ENCODE measurements around the gene ARX.

The ARX gene

GRCh38 chrX:25015486-25016360 is at the start of gene ARX:
Gene ARX, minus strand, starts transcription at chrX:25015965. Its CDS starts 228 bp downstream, at chrX:25015737.
- no peak for DNase-seq

DNA sequence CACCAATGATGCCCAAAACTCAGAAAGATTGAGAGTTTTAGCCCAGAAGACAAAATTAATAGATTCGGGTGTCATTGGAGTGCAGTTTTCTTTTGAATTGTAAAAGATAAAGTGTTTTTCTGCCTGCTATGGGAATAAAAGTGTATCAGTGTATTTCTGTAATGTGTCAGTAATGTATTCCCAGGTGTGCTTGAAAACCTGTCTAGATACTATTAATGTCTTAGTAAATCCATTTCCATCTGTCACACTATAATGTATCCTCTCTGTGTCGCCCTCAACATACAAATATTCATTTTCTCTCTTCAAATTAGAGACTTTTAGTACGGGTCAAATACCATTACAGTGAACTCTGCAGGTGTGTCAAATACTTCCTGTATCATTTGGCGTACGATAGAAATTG is 43.5 kb upstream of the ARX start:
- no peak for DNase-seq

DNA sequence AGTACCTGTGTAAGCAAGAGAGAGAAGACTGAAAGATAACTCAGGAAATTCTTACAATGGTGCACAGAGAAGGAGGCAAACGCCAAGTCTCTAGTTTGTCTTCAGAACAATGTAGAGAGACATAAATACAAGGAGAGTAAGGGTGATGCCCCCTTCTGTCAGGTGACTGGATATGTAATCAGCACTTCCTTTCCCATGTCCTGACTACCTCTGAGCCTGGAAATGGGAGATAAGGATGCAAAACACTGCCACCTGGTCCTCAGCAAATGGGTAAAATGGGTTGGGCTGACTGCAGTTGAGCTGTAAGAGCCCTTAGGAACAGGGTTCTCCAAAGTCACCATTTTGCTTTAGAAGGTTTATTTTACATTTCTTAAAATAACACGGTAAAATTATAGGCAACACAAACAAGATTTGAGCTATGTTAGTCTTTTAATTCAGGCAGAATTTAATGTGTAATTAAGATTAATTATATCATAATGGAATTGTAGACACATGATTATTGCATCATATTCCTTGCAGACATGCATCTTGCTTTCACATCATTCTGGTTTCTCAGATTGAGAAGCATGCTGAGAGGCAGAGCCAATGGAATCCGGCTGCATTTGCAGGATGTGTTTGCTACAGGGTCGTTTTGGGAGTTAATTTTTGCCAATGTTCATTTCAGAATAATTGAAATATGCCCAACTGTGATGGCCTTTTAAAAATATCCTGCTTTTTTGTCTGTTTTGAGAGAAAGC is 37.2 kb upstream of the ARX start:
- DNase-seq, result no peak

GRCh38 chrX:25049971-25050370 is 34.2 kb upstream of the ARX start:
- no peak for DNase-seq

- DNase-seq, result no peak
Measured at GRCh38 chrX:25049357-25049756, 33.6 kb upstream of the ARX start.

DNA sequence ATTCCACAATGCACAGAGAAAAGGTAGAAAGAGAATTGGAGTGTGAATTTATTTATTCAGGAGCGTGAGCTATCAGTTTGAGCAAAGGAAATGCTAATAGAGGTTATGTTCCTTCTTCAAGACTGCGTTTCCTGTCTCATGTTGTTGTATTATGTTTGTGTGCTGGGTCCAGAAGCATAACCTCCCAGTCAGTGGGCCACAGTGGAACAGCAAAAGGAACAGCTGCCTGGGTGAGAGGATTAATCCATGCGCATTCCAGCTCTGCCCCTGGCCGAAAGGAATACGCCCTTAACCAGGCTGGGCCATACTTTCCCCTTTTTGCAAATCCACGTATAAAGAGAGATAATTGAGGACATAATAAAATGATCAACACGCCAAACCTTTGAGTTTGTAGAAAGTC is 32.4 kb upstream of the ARX start:
- DNase-seq, result no peak

DNA sequence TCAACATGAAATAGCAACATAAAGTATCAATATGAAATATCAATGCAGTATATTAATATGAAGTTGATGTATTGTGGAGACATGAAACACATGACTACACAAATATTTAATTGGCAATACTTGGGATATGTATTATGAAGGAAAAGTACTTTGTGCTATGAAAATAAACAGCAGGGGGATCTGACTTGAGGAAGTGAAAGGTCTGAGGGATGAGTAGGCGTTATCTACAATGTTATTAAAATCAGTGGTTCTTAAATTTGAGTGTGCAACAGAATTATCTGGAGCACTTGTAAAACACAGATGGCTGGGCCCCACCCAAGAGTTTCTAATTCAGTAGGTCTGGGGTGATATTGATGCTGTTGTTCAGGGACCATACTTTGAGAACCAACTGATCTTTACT is 27.4 kb upstream of the ARX start:
- no peak for DNase-seq

- DNase-seq, result no peak
Measured at GRCh38 chrX:25039036-25039435, 23.3 kb upstream of the ARX start.

- no peak for DNase-seq
Measured at GRCh38 chrX:25034889-25035288, 19.1 kb upstream of the ARX start.

DNA sequence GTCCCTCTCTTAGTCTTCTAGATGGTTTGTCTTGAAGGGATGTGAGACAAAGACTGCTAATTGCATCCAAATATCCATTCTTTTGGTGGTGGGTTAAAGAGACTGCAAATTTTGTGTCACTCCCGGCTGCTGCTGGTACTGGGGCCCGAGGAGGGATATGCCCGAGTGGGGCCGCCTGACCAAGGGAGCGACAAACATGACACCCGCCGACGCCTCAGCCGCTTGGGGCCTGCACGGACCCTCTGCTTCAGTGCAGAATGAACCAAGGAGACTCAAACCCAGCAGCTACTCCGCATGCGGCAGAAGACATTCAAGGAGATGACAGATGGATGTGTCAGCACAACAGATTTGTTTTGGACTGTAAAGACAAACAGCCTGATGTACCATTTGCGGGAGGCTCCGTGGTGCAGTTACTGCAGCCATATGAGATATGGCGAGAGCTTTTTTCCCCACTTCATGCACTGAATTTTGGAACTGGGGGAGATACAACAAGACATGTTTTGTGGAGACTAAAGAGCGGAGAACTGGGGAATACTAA is 13.6 kb upstream of the ARX start:
- no peak for DNase-seq

DNA sequence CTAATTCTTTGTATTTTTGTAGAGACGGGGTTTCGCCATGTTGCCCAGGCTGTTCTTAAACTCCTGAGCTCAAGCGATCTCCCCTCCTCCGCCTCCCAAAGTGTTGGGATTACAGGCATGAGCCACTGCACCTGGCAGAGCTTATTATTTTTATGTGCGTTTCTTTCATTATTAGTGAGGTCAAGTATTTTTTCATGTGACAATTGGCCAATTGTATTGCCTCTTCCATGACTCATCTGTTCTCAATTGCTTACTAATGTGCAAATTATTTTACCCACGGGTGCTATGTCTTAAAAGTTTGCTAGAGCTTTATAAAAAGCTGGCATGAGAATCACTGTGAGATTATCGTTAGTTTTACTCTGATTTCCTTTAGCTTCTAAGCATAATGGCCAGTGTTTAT is 13.0 kb upstream of the ARX start:
- DNase-seq, result no peak

DNA sequence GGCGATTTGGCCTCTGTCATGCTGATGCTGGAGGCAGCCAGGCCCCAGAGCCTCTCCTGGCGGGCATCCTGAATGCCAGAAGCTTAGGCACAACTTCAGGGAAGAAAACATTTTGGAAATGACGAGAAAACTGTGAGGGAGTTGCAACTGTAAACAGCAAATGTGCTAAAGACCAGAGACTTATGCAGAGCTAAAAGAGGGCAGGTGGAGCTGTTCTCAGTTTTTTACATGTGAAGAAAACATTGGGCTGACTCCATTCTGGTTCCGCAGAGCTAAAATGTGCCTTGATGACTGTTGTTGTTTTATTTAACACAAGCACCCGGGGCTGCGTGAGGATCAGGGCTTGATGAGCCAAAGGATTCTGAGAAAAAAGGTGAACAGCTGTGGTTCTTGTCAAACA is 10.8 kb upstream of the ARX start:
- DNase-seq, result no peak

DNA sequence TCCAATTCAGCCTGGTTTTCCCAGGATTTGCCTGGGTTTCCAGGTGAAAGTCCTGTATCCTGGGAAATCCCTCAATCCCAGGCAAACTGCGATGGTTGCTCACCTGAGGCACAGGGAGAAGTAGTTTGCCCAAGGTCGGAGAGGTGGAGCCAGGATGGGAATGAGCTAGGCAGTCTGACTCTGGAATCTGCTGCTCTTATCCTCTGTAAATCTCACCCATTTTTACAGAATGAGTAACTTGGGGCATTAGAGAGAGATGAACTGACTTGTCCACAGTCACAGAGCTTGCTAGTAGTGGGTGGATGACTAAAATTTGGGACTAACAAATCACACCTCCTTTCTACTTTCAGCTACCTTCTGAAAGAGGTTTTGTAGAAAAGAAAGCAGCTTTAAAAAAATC is 9.8 kb upstream of the ARX start:
- no peak for DNase-seq

DNA sequence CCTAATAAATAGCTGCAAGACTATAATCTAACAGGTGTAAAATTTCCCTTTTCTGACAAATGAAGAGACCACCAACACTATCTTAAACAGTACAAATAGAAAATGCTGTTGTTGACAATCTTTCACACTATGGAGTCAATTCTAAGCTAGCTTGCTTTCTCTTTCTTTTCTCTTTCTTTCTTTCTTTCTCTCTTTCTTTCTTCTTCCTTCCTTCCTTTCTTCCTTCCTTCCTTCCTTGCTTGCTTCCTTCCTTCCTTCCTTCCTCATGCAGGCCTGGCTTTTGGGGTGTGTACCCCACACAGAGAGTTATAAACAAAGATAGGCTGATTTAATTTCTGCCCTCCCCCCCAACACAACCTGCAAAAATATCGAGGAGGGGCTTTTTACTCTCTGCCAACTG is 8.1 kb upstream of the ARX start:
- no peak for DNase-seq

- no peak for DNase-seq
Measured at GRCh38 chrX:25022499-25023325, 6.9 kb upstream of the ARX start.

GRCh38 chrX:25020905-25021449 is 5.2 kb upstream of the ARX start:
- no peak for DNase-seq

DNA sequence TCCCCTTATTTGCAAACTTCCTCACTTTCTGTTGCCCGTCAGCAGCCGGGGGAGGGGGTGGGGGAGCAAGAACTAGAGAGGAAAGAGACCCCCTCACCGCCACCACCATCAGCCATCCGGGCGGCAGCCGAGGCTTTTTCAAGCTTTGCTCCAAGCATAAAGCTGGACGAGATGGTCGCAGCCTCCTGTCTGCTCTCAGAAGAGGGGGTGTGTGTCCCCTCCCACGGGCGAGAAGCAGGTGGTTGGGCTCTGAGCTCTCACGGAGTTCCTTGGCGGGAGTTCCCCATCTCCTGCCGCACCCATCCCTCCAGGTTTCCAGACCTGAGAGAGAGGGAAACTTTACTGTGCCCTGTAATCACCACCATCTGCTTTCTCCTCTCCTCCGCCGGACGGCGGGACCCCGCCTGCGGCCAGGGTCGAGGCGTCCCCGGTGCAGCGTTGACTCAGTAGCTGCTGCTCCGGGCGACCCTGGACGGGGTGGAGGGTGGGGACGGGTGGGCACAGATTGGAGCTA is 4.7 kb upstream of the ARX start:
- DNase-seq, result no peak

- DNase-seq, result no peak
Measured at GRCh38 chrX:25019707-25020390, 4.1 kb upstream of the ARX start.

- DNase-seq, result no peak
Measured at GRCh38 chrX:25018682-25019081, 2.9 kb upstream of the ARX start.

GRCh38 chrX:25017667-25018247 is 2.0 kb upstream of the ARX start:
- no peak for DNase-seq

- no peak for DNase-seq
Measured at GRCh38 chrX:25016938-25017598, 1.3 kb upstream of the ARX start.

All from right forelimb (tissue), 1 donor.